GM10248 (cell line): ENCODE results near the gene C10orf90.

Experiments used
- CTCF ChIA-PET: fragments of 300-600 bp; sonication (Branson Sonifier 250); formaldehyde crosslinking; extraction: SDS; loops from one replicate; lab custom pipeline; 2021; ENCODE audit warnings: antibody characterized with exemption; lab: Yijun Ruan, JAX
- POLR2A ChIA-PET: fragments of 350-650 bp; sonication (Branson Sonifier 250); formaldehyde crosslinking; extraction: SDS; loops from one replicate; lab custom pipeline; 2020; ENCODE audit warnings: antibody characterized with exemption; lab: Yijun Ruan, JAX
- DNase-seq: peaks from one replicate; pipeline ENCODE4 v3.0.0; 2012; ENCODE audit errors: extremely low spot score
- CTCF ChIP-seq: IDR thresholded peaks from 2 replicates; pipeline ENCODE4 v1.5.1; 2012; ENCODE audit warnings: mild to moderate bottlenecking, low read depth; ENCODE audit errors: extremely low read depth, missing control alignments, control extremely low read depth

C10orf90 gene

GRCh38 chr10:126704649-126705048 lies 34.2 kb upstream of the C10orf90 start:
- DNase-seq = no peak
- POLR2A ChIA-PET = no interaction called here
- no peak for TF ChIP-seq CTCF
- CTCF ChIA-PET = no interaction called here

- TF ChIP-seq CTCF = no peak
- ChIA-PET POLR2A (no interaction called here), CTCF (interaction anchor here (1.1 kb wide), 1 partner anchor 29 kb away, joined by 3 read pairs; no protein-coding TSS in a partner anchor)
- DNase-seq = no peak
Observed at GRCh38 chr10:126702181-126702580, 31.7 kb upstream of the C10orf90 start.

GRCh38 chr10:126701526-126701925 lies 31.0 kb upstream of the C10orf90 start:
- DNase-seq = no peak
- POLR2A ChIA-PET = no interaction called here
- TF ChIP-seq CTCF = no peak
- CTCF ChIA-PET = no interaction called here

GRCh38 chr10:126696684-126697083 lies 26.2 kb upstream of the C10orf90 start:
- DNase-seq = no peak
- CTCF ChIA-PET = no interaction called here
- POLR2A ChIA-PET = no interaction called here
- no peak for TF ChIP-seq CTCF

- ChIA-PET CTCF (no interaction called here), POLR2A (no interaction called here)
- TF ChIP-seq CTCF = no peak
- DNase-seq = no peak
Observed at GRCh38 chr10:126691456-126691855, 21.0 kb upstream of the C10orf90 start.

GRCh38 chr10:126690534-126690933 lies 20.0 kb upstream of the C10orf90 start:
- ChIA-PET POLR2A (no interaction called here), CTCF (no interaction called here)
- no peak for TF ChIP-seq CTCF
- no peak for DNase-seq
